HEK293 (cell line): ENCODE results near the gene SLC39A11.

ENCODE experiments used
- CTCF ChIA-PET: fragments of 350-600 bp; formaldehyde crosslinking; extraction: SDS; loops from one replicate; lab custom pipeline; 2021; ENCODE audit warnings: antibody characterized with exemption; lab: Yijun Ruan, JAX
- POLR2A ChIA-PET: fragments of 300-600 bp; formaldehyde crosslinking; extraction: SDS; loops from one replicate; lab custom pipeline; 2020; ENCODE audit warnings: antibody characterized with exemption, inconsistent platforms; lab: Yijun Ruan, JAX
- H3K27ac ChIP-seq: fragments of 200-500 bp; sonication (Bioruptor generic); 2 replicates; pipeline ENCODE4 v1.5.1; 2014; ENCODE audit warnings: low read depth, low read length, control low read depth, inconsistent platforms; ENCODE audit errors: extremely low read depth
- H3K36me3 ChIP-seq, 2 experiments: fragments of 200-500 bp in 1 of 2; sonication (Bioruptor generic) in 1 of 2; 1 replicate in 1 of 2; 2 replicates in 1 of 2; pipeline ENCODE4 v1.5.1; 2014 to 2017; ENCODE audit warnings: inconsistent platforms in 2 of 2, low read length in 2 of 2; ENCODE audit not compliant: control insufficient read depth in 2 of 2, insufficient read depth in 1 of 2
- H3K4me1 ChIP-seq: fragments of 200-500 bp; sonication (Bioruptor generic); 2 replicates; pipeline ENCODE4 v1.5.1; 2014; ENCODE audit warnings: mild to moderate bottlenecking, low read length, inconsistent platforms; ENCODE audit not compliant: control insufficient read depth, insufficient read depth
- H3K4me3 ChIP-seq: 2 replicates; pipeline ENCODE4 v1.5.1; 2011; ENCODE audit warnings: low read depth, mild to moderate bottlenecking, control low read depth, low read length, moderate library complexity
- H3K9me3 ChIP-seq: fragments of 200-500 bp; sonication (Bioruptor generic); 2 replicates; pipeline ENCODE4 v1.5.1; 2014; ENCODE audit warnings: low read depth, low read length, inconsistent platforms; ENCODE audit not compliant: control insufficient read depth, insufficient read depth
- MYNN ChIP-seq: fragments of 450-650 bp; formaldehyde crosslinking; IDR thresholded peaks from 2 replicates; pipeline ENCODE4 v1.5.1; 2016; ENCODE audit warnings: missing biosample characterization, missing genetic modification characterization, borderline replicate concordance
- REPIN1 ChIP-seq: fragments of 450-650 bp; formaldehyde crosslinking; IDR thresholded peaks from 2 replicates; pipeline ENCODE4 v1.5.1; 2017; ENCODE audit warnings: missing biosample characterization, missing genetic modification characterization, low read depth
- SETDB1 ChIP-seq: IDR thresholded peaks from one replicate; pipeline ENCODE4 v1.6.1; 2017; ENCODE audit warnings: mild to moderate bottlenecking, low read length, moderate library complexity, mixed read lengths; ENCODE audit not compliant: insufficient read length
- ZNF138 ChIP-seq: fragments of 450-650 bp; formaldehyde crosslinking; IDR thresholded peaks from 2 replicates; pipeline ENCODE4 v1.5.1; 2016; ENCODE audit warnings: missing biosample characterization, missing genetic modification characterization, borderline replicate concordance
- ZNF157 ChIP-seq: fragments of 450-650 bp; formaldehyde crosslinking; IDR thresholded peaks from 2 replicates; pipeline ENCODE4 v1.5.1; 2016; ENCODE audit warnings: missing biosample characterization, missing genetic modification characterization
- ZNF175 ChIP-seq: fragments of 450-650 bp; formaldehyde crosslinking; IDR thresholded peaks from 2 replicates; pipeline ENCODE4 v1.5.1; 2016; ENCODE audit warnings: missing biosample characterization, missing genetic modification characterization
- ZNF202 ChIP-seq: fragments of 450-650 bp; formaldehyde crosslinking; IDR thresholded peaks from 2 replicates; pipeline ENCODE4 v1.5.1; 2016; ENCODE audit warnings: missing biosample characterization, missing genetic modification characterization, borderline replicate concordance
- ZNF211 ChIP-seq: fragments of 450-650 bp; formaldehyde crosslinking; IDR thresholded peaks from 2 replicates; pipeline ENCODE4 v1.5.1; 2016; ENCODE audit warnings: low read depth, missing biosample characterization, missing genetic modification characterization
- ZNF24 ChIP-seq: fragments of 450-650 bp; formaldehyde crosslinking; IDR thresholded peaks from 2 replicates; pipeline ENCODE4 v1.5.1; 2016; ENCODE audit warnings: missing biosample characterization, missing genetic modification characterization
- ZNF404 ChIP-seq: fragments of 450-650 bp; formaldehyde crosslinking; IDR thresholded peaks from 2 replicates; pipeline ENCODE4 v1.5.1; 2017; ENCODE audit warnings: missing biosample characterization, missing genetic modification characterization
- ZNF426 ChIP-seq: fragments of 450-650 bp; formaldehyde crosslinking; IDR thresholded peaks from 2 replicates; pipeline ENCODE4 v1.5.1; 2017; ENCODE audit warnings: missing biosample characterization, missing genetic modification characterization, mild to moderate bottlenecking, inconsistent platforms, moderate library complexity
- ZNF510 ChIP-seq: fragments of 450-650 bp; formaldehyde crosslinking; IDR thresholded peaks from 2 replicates; pipeline ENCODE4 v1.5.1; 2018; ENCODE audit warnings: mild to moderate bottlenecking, missing genetic modification characterization, missing biosample characterization; ENCODE audit not compliant: insufficient replicate concordance
- ZNF558 ChIP-seq: fragments of 450-650 bp; formaldehyde crosslinking; IDR thresholded peaks from 2 replicates; pipeline ENCODE4 v1.5.1; 2016; ENCODE audit warnings: missing biosample characterization, missing genetic modification characterization
- ZNF600 ChIP-seq: fragments of 450-650 bp; formaldehyde crosslinking; IDR thresholded peaks from 2 replicates; pipeline ENCODE4 v1.5.1; 2016; ENCODE audit warnings: missing biosample characterization, missing genetic modification characterization
- ZNF629 ChIP-seq: fragments of 450-650 bp; formaldehyde crosslinking; IDR thresholded peaks from 2 replicates; pipeline ENCODE4 v1.5.1; 2017; ENCODE audit warnings: missing biosample characterization, missing genetic modification characterization
- TF ChIP-seq, protein P1 (sequence below): fragments of 450-650 bp; formaldehyde crosslinking; IDR thresholded peaks from 2 replicates; pipeline ENCODE4 v1.5.1; 2016; ENCODE audit warnings: missing biosample characterization, missing genetic modification characterization
- TF ChIP-seq, protein P2 (sequence below): fragments of 450-650 bp; formaldehyde crosslinking; IDR thresholded peaks from 2 replicates; pipeline ENCODE4 v1.5.1; 2016; ENCODE audit warnings: missing biosample characterization, missing genetic modification characterization
- TF ChIP-seq, protein P3 (sequence below): fragments of 450-650 bp; formaldehyde crosslinking; IDR thresholded peaks from 2 replicates; pipeline ENCODE4 v1.5.1; 2016; ENCODE audit warnings: missing biosample characterization, missing genetic modification characterization

SLC39A11 gene

DNA sequence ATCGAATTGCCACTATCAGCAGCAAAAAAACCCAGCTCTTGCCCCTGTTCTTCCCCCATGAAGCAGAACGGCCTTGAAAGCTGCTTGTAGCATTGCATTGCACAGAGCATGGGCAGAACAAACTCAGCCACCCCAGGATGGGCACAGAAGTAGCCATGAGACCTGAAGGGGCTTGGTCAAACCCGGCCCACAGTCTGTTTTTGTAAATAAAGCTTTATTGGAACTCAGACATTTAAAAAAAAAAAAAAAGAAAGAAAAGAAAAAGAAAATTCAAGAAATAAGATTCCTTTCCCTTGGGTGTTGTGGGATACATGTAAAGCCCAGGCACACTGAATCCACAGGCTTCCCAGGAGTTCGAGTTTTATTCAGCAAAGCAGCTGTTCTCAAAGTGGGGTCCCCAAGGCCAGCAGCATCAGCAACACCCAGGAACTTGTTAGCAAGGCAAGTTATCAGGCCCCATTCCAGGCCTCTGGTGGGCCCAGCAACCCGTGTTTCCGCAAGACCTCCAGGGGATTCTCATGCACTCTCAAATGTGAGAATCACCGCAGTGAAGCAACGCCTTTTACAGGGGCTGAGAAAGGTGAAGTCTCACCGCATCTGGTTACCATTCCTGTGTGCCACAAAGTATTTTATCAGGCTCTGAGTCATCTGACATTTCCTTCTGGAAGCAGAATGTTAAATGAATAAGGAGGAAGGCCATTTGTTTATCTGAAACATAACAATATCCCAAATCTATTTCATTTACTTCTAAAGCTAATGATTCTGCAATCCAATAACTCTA is 108.2 kb downstream of the SLC39A11 start (continued):
- TF ChIP-seq, protein P1, sequence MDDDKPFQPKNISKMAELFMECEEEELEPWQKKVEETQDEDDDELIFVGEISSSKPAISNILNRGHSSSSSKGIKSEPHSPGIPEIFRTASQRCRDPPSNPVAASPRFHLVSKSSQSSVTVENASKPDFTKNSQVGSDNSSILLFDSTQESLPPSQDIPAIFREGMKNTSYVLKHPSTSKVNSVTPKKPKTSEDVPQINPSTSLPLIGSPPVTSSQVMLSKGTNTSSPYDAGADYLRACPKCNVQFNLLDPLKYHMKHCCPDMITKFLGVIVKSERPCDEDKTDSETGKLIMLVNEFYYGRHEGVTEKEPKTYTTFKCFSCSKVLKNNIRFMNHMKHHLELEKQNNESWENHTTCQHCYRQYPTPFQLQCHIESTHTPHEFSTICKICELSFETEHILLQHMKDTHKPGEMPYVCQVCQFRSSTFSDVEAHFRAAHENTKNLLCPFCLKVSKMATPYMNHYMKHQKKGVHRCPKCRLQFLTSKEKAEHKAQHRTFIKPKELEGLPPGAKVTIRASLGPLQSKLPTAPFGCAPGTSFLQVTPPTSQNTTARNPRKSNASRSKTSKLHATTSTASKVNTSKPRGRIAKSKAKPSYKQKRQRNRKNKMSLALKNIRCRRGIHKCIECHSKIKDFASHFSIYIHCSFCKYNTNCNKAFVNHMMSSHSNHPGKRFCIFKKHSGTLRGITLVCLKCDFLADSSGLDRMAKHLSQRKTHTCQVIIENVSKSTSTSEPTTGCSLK, result no peak

DNA sequence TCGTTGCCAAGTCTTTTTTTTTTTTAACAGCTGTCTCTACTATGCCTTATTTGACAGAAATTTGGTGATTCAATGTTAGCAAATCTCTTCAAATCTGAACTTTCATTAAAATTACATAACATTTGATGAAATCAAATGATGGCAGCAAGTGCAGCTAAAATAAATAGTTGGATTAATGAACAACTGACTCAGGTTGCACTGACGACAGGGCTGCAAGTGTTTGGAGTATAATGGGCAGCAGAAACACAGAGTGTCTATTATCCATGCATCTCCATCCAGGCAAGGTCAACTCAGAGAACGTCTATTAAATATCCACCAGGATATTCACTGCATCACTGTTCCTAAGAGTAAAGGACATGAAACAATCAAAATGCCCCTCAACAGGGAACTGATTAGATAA is 109.8 kb downstream of the SLC39A11 start:
- TF ChIP-seq REPIN1 (no peak), ZNF211 (tag by site-specific recombination) (no peak), ZNF600 (tag by site-specific recombination) (no peak), ZNF510 (no peak), ZNF404 (tag by site-specific recombination) (no peak), ZNF629 (tag by site-specific recombination) (no peak), ZNF426 (tag by site-specific recombination) (no peak), SETDB1 (no peak), ZNF138 (no peak)
- Histone ChIP-seq H3K4me1 (peaks cover 4% of the 10 kb centered on the region; the same call in 1 of the 2 replicates), H3K36me3 (no peaks in the 10 kb centered on the region), H3K9me3 (no peaks in the 10 kb centered on the region), H3K27ac (no peak overlapping the region), H3K4me3 (no peak overlapping the region)
- ChIA-PET CTCF (interaction anchor here (0.6 to 3.5 kb wide), 4 partner anchors 174 to 256 kb away, joined by 4 to 14 read pairs (median 8); no protein-coding TSS in a partner anchor), POLR2A (no interaction called here)

DNA sequence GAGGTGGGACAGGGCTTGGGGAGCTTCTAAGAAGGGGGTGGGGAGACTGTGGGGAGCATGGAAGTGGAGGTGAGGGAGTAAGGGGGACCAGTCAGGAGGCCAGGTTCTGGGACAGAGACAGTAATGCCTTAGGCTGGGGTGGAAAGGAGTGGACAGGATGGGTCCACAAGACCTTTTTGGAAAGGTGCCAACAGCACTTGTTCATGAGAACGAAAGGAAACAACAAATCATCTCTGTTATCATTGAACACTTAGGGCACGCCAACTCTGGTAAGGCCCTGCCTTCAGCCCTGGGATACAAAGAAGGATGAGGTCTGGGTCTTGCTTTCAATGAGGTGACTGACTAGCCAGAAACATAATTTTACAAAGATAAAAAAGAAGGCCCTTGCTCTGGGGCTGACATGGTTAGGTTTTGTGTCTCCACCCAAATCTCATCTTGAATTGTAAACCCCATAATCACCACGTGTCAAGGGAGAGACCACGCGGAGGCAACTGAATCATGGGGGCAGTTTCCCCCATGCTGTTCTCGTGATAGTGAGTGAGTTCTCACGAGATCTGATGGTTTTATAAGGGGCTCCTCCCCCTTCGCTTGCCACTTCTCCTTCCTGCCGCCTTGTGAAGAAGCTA is 113.8 kb downstream of the SLC39A11 start:
- no peak for TF ChIP-seq MYNN (tag by site-specific recombination)
- TF ChIP-seq, protein P2, sequence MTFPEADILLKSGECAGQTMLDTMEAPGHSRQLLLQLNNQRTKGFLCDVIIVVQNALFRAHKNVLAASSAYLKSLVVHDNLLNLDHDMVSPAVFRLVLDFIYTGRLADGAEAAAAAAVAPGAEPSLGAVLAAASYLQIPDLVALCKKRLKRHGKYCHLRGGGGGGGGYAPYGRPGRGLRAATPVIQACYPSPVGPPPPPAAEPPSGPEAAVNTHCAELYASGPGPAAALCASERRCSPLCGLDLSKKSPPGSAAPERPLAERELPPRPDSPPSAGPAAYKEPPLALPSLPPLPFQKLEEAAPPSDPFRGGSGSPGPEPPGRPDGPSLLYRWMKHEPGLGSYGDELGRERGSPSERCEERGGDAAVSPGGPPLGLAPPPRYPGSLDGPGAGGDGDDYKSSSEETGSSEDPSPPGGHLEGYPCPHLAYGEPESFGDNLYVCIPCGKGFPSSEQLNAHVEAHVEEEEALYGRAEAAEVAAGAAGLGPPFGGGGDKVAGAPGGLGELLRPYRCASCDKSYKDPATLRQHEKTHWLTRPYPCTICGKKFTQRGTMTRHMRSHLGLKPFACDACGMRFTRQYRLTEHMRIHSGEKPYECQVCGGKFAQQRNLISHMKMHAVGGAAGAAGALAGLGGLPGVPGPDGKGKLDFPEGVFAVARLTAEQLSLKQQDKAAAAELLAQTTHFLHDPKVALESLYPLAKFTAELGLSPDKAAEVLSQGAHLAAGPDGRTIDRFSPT (tag by site-specific recombination), result no peak
- no peak for TF ChIP-seq ZNF157 (tag by site-specific recombination)
- TF ChIP-seq ZNF24 (tag by site-specific recombination), result no peak
- TF ChIP-seq, protein P3, sequence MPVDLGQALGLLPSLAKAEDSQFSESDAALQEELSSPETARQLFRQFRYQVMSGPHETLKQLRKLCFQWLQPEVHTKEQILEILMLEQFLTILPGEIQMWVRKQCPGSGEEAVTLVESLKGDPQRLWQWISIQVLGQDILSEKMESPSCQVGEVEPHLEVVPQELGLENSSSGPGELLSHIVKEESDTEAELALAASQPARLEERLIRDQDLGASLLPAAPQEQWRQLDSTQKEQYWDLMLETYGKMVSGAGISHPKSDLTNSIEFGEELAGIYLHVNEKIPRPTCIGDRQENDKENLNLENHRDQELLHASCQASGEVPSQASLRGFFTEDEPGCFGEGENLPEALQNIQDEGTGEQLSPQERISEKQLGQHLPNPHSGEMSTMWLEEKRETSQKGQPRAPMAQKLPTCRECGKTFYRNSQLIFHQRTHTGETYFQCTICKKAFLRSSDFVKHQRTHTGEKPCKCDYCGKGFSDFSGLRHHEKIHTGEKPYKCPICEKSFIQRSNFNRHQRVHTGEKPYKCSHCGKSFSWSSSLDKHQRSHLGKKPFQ (tag by site-specific recombination), result no peak
- TF ChIP-seq ZNF175 (tag by site-specific recombination), result no peak
- no peak for TF ChIP-seq ZNF558
- TF ChIP-seq ZNF202 (tag by site-specific recombination), result no peak
- H3K27ac ChIP-seq, result no peak overlapping the region
- no peaks in the 10 kb centered on the region for H3K9me3 ChIP-seq
- H3K4me1 ChIP-seq, result no peaks in the 10 kb centered on the region
- H3K36me3 ChIP-seq, result no peaks in the 10 kb centered on the region
- ChIA-PET POLR2A (no interaction called here), CTCF (interaction anchor here (0.5 to 3.8 kb wide), 4 partner anchors 8 to 422 kb away, joined by 3 to 16 read pairs (median 6); no protein-coding TSS in a partner anchor)
- no peak overlapping the region for H3K4me3 ChIP-seq
